Measurements from ENCODE around the gene ITGAE.

The ITGAE gene

DNA sequence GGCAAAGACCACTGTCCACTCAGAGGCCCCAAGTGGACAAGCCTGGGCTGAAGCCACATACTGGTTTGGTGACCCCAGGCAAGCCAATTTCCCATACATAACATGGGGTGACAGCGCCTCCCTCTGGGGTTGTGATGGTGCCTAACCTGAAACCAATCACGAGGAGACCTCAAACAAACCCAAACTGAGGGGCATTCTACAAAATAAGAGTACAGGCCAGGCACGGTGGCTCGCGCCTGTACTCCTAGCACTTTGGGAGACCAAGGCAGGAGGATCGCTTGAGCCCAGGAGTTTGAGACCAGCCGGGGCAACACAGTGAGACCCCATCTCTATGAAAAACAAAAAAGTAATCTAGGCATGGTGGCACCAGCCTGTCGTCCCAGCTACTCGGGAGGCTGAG is 108.6 kb downstream of the ITGAE start:
- Histone ChIP-seq H3K79me2 (ENCODE audit: insufficient read depth, low read length) (peaks cover 49% of the 10 kb centered on the region), H2AFZ (ENCODE audit: low read length) (no peak overlapping the region), H3K9me3 (ENCODE audit: insufficient read depth, low read depth, low read length) (no peaks in the 10 kb centered on the region), H4K20me1 (ENCODE audit: insufficient read depth, low read length, poor library complexity, severe bottlenecking) (peaks cover 34% of the 10 kb centered on the region), H3F3A (ENCODE audit: low read depth) (no peaks in the 10 kb centered on the region; the same call in 1 of the 2 replicates), H3K36me3 (ENCODE audit: insufficient read depth, low read length) (peaks cover 20% of the 10 kb centered on the region; the same call in 1 of the 2 replicates), H3K4me2 (ENCODE audit: low read depth, low read length, poor library complexity, severe bottlenecking) (peak overlapping the region; percentile 66), H3K9me2 (replicated peaks; ENCODE audit: low read depth, low read length) (no peaks in the 10 kb centered on the region), H3K9ac (ENCODE audit: low read depth, low read length, poor library complexity, severe bottlenecking) (peak overlapping the region; percentile 15), H3K4me3 (ENCODE audit: low read length, poor library complexity, severe bottlenecking) (no peak overlapping the region), H3K27me3 (ENCODE audit: insufficient read depth, low read length, poor library complexity, severe bottlenecking) (no peaks in the 10 kb centered on the region), H3K4me1 (ENCODE audit: insufficient read depth, low read length, poor library complexity, severe bottlenecking) (peaks cover 30% of the 10 kb centered on the region)
- TF ChIP-seq, protein P1, sequence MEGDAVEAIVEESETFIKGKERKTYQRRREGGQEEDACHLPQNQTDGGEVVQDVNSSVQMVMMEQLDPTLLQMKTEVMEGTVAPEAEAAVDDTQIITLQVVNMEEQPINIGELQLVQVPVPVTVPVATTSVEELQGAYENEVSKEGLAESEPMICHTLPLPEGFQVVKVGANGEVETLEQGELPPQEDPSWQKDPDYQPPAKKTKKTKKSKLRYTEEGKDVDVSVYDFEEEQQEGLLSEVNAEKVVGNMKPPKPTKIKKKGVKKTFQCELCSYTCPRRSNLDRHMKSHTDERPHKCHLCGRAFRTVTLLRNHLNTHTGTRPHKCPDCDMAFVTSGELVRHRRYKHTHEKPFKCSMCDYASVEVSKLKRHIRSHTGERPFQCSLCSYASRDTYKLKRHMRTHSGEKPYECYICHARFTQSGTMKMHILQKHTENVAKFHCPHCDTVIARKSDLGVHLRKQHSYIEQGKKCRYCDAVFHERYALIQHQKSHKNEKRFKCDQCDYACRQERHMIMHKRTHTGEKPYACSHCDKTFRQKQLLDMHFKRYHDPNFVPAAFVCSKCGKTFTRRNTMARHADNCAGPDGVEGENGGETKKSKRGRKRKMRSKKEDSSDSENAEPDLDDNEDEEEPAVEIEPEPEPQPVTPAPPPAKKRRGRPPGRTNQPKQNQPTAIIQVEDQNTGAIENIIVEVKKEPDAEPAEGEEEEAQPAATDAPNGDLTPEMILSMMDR (conservative IDR thresholded peaks at IDR 0.05; ENCODE audit: low read length), result peak; percentile 48
- no peak for TF ChIP-seq EZH2phosphoT487 (IDR thresholded peaks at IDR 0.05; ENCODE audit: borderline replicate concordance)

DNA sequence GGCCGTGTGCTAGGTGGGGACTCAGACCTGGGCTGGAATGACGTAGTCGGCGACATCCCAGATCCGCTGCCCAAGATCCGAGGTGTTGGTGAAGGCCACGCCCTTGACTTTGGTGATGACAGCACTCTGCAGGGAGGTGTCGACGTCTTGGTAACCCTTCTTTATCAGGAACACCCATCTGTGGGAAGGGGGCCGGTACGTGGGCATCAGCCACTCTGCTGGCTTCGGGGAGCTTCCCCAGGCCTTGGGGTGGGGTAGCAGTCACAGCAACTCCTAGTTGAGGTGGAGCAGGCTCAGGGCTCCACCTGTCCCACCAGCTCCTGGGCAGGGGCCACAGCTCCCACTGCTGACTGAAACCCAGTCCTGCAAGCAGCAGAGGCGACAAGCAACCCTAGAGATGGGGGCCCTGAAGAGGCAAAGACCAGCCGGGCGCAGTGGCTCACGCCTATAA is 109.3 kb downstream of the ITGAE start:
- H3K9me3 ChIP-seq (ENCODE audit: insufficient read depth, low read depth, low read length), result no peaks in the 10 kb centered on the region
- H3K9me2 ChIP-seq (replicated peaks; ENCODE audit: low read depth, low read length), result no peaks in the 10 kb centered on the region
- TF ChIP-seq EZH2phosphoT487 (IDR thresholded peaks at IDR 0.05; ENCODE audit: borderline replicate concordance), result no peak
- TF ChIP-seq, protein P1 (conservative IDR thresholded peaks at IDR 0.05; ENCODE audit: low read length), result no peak; the same call in 1 of the 2 replicates
- no peak overlapping the region for H2AFZ ChIP-seq (ENCODE audit: low read length)
- no peak overlapping the region for H3K4me3 ChIP-seq (ENCODE audit: low read length, poor library complexity, severe bottlenecking)
- peaks cover 27% of the 10 kb centered on the region for H3K4me1 ChIP-seq (ENCODE audit: insufficient read depth, low read length, poor library complexity, severe bottlenecking)
- H3K36me3 ChIP-seq (ENCODE audit: insufficient read depth, low read length), result peaks cover 20% of the 10 kb centered on the region; the same call in 1 of the 2 replicates
- H3K4me2 ChIP-seq (ENCODE audit: low read depth, low read length, poor library complexity, severe bottlenecking), result peak overlapping the region; percentile 24
- peaks cover 34% of the 10 kb centered on the region for H4K20me1 ChIP-seq (ENCODE audit: insufficient read depth, low read length, poor library complexity, severe bottlenecking)
- H3K27me3 ChIP-seq (ENCODE audit: insufficient read depth, low read length, poor library complexity, severe bottlenecking), result no peaks in the 10 kb centered on the region
- no peak overlapping the region for H3K9ac ChIP-seq (ENCODE audit: low read depth, low read length, poor library complexity, severe bottlenecking)
- peaks cover 49% of the 10 kb centered on the region for H3K79me2 ChIP-seq (ENCODE audit: insufficient read depth, low read length)
- no peaks in the 10 kb centered on the region for H3F3A ChIP-seq (ENCODE audit: low read depth)

DNA sequence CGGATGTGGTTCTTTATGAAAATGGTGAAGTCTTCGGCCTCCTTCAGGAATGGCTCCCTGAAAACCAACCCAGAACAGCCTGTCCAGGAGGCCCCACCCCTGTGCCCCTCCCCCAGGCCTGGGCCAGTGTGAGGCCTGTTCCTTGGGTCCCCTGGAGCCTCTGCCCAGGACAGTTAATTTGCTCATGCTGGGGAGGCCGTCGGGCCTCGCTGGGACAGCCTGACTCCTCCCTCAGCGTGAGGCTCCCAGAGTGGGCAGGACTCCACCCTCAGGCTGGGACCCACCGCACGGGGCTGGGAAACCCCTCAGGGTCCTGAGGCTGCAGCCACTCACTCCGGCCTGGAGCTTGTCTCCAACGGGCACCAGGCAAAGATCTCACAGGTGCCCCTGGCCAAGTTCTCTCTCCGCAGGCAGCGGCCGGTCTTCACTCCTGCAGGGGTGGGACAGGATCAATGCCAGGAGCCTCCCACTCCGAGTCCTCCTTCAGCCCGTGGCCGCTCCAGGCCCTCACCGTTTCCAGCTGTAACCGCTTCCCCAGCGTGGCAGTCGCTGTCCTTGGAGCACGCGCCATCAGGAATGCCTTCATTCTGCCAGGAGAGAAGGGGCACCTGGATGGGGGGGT is 110.8 kb downstream of the ITGAE start:
- no peak overlapping the region for H3K4me2 ChIP-seq (ENCODE audit: low read depth, low read length, poor library complexity, severe bottlenecking)
- peaks cover 42% of the 10 kb centered on the region for H3K79me2 ChIP-seq (ENCODE audit: insufficient read depth, low read length)
- H3K4me1 ChIP-seq (ENCODE audit: insufficient read depth, low read length, poor library complexity, severe bottlenecking), result peaks cover 22% of the 10 kb centered on the region

More for the DNA sequence above, 110.8 kb downstream of the ITGAE start:
- Histone ChIP-seq H2AFZ (ENCODE audit: low read length) (no peak overlapping the region), H4K20me1 (ENCODE audit: insufficient read depth, low read length, poor library complexity, severe bottlenecking) (peaks cover 34% of the 10 kb centered on the region), H3K9me3 (ENCODE audit: insufficient read depth, low read depth, low read length) (no peaks in the 10 kb centered on the region), H3K9me2 (replicated peaks; ENCODE audit: low read depth, low read length) (no peaks in the 10 kb centered on the region), H3K36me3 (ENCODE audit: insufficient read depth, low read length) (peaks cover 20% of the 10 kb centered on the region; the same call in 1 of the 2 replicates), H3F3A (ENCODE audit: low read depth) (no peaks in the 10 kb centered on the region), H3K4me3 (ENCODE audit: low read length, poor library complexity, severe bottlenecking) (no peak overlapping the region), H3K9ac (ENCODE audit: low read depth, low read length, poor library complexity, severe bottlenecking) (no peak overlapping the region), H3K27me3 (ENCODE audit: insufficient read depth, low read length, poor library complexity, severe bottlenecking) (no peaks in the 10 kb centered on the region)
- TF ChIP-seq, protein P1 (conservative IDR thresholded peaks at IDR 0.05; ENCODE audit: low read length), result no peak
- TF ChIP-seq EZH2phosphoT487 (IDR thresholded peaks at IDR 0.05; ENCODE audit: borderline replicate concordance), result no peak

Data from Loucy (cell line).